ENCODE results near the gene S1PR2. TPM values are rescaled to one million over a fixed set of nuclear protein-coding genes. Genes with fewer than 3 reads are reported as not detected.
"Not testable (repeated sequence)": the region's sequence is repeated elsewhere in the genome, so short reads cannot be mapped to it uniquely, and the experiment has no call there.

Gene S1PR2
- total and polyA plus RNA-seq, 2 donors (not counting 3 experiments of a cell fraction or from before 2014, with no cell fraction given), result 0.70 to 1.0 TPM

DNA sequence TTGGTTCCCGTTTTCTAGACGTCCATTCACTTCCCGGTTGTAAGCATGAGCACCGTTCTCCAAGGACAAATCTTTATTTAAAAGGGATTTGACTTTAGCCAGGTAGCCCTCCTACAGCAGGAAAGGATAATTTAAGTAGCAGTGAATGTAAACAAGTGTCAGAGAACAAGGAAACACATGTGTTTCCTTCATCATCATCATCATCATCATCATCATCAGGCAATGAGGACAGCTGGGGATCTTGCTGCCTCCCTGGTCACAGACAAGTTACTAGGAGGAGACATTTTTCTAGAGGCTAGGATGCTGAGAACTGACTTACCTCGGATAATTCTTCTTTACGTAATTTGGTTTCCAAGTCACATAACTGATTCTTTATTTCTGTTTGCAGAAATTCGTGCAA, 50.7 kb downstream of the S1PR2 start:
- no TSS peak for BruUV-seq (replicated peaks)
- H2AFZ ChIP-seq (ENCODE audit: low read depth, low read length), result no peak overlapping the region
- TF ChIP-seq, protein P1, sequence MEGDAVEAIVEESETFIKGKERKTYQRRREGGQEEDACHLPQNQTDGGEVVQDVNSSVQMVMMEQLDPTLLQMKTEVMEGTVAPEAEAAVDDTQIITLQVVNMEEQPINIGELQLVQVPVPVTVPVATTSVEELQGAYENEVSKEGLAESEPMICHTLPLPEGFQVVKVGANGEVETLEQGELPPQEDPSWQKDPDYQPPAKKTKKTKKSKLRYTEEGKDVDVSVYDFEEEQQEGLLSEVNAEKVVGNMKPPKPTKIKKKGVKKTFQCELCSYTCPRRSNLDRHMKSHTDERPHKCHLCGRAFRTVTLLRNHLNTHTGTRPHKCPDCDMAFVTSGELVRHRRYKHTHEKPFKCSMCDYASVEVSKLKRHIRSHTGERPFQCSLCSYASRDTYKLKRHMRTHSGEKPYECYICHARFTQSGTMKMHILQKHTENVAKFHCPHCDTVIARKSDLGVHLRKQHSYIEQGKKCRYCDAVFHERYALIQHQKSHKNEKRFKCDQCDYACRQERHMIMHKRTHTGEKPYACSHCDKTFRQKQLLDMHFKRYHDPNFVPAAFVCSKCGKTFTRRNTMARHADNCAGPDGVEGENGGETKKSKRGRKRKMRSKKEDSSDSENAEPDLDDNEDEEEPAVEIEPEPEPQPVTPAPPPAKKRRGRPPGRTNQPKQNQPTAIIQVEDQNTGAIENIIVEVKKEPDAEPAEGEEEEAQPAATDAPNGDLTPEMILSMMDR (IDR thresholded peaks at IDR 0.05; ENCODE audit: extremely low read depth in 1 of 2, insufficient read depth in 1 of 2, low read depth in 1 of 2, low read length in 2 of 2), result no peak
- TF ChIP-seq GATA2 (IDR thresholded peaks at IDR 0.05; ENCODE audit: insufficient read depth, insufficient read length, low read depth, low read length), result no peak
- TF ChIP-seq MYC (IDR thresholded peaks at IDR 0.05; ENCODE audit: low read depth, low read length), result no peak
- no peak for TF ChIP-seq JUN (IDR thresholded peaks at IDR 0.05; ENCODE audit: borderline replicate concordance, insufficient read depth, insufficient read length, low read depth)
- no peak for TF ChIP-seq POLR2AphosphoS5 (IDR thresholded peaks at IDR 0.05; ENCODE audit: insufficient read depth, low read depth, low read length)
- TF ChIP-seq FOS (IDR thresholded peaks at IDR 0.05; ENCODE audit: borderline replicate concordance, insufficient read depth, low read length), result no peak
- TF ChIP-seq POLR2A (IDR thresholded peaks at IDR 0.05; ENCODE audit: low read depth, low read length), result no peak
- no peak for TF ChIP-seq MAX (IDR thresholded peaks at IDR 0.05; ENCODE audit: insufficient read depth, insufficient read length)
- no peak for TF ChIP-seq EZH2 (IDR thresholded peaks at IDR 0.05; ENCODE audit: borderline replicate concordance, low read depth, low read length, severe bottlenecking)
- peaks cover 7 to 17% of the 10 kb centered on the region in 2 experiments for H3K36me3 ChIP-seq (ENCODE audit: control insufficient read depth in 2 of 2, extremely low read depth in 1 of 2, insufficient read depth in 2 of 2, low read length in 2 of 2)
- intact Hi-C loops (cut with micrococcal nuclease) (no loop called here), dilution Hi-C loops (cut with MboI; ENCODE audit: extremely low pct_ligation_motif_present, low sequenced_read_pairs) (no loop called here)
- H3K9me1 ChIP-seq (replicated peaks; ENCODE audit: control insufficient read depth, extremely low read depth, insufficient read depth, low read length), result no peaks in the 10 kb centered on the region
- no peak for DNase-seq (ENCODE audit: low read depth, low spot score)
- POLR2A ChIA-PET, result no interaction called here
- no peaks in the 10 kb centered on the region for H4K20me1 ChIP-seq (replicated peaks; ENCODE audit: control insufficient read depth, extremely low read depth, insufficient read depth, low read length)
- H3K9me3 ChIP-seq (replicated peaks; ENCODE audit: control insufficient read depth, insufficient read depth, low read length), result no peaks in the 10 kb centered on the region
- H3K9ac ChIP-seq (replicated peaks; ENCODE audit: extremely low read depth, insufficient read depth, low read length), result no peak overlapping the region
- H3K79me2 ChIP-seq (ENCODE audit: control insufficient read depth, insufficient read depth, low read length), result peaks cover 31% of the 10 kb centered on the region
- no peak for FAIRE-seq
- CTCF ChIA-PET, result interaction anchor here (1.0 kb wide), 1 partner anchor 10 kb away, joined by 3 read pairs; no protein-coding TSS in a partner anchor
- H3K4me1 ChIP-seq (ENCODE audit: control insufficient read depth, extremely low read depth, insufficient read depth, low read length), result no peaks in the 10 kb centered on the region
- no peaks in the 10 kb centered on the region for H3K27me3 ChIP-seq (ENCODE audit: control insufficient read depth in 2 of 2, insufficient read depth in 2 of 2, low read length in 2 of 2)
- H3K4me3 ChIP-seq (replicated peaks in 1 of 3; ENCODE audit: insufficient read depth in 1 of 3, low read depth in 1 of 3, low read length in 3 of 3), result no peak overlapping the region
- no peak overlapping the region for H3K27ac ChIP-seq (ENCODE audit: insufficient read depth, low read depth, low read length)
- H3K4me2 ChIP-seq (ENCODE audit: insufficient read depth, low read length), result no peak overlapping the region

- H3K27me3 ChIP-seq (ENCODE audit: control insufficient read depth in 2 of 2, insufficient read depth in 2 of 2, low read length in 2 of 2); dilution Hi-C loops (cut with MboI; ENCODE audit: extremely low pct_ligation_motif_present, low sequenced_read_pairs); H3K27ac ChIP-seq (ENCODE audit: insufficient read depth, low read depth, low read length); H3K9me3 ChIP-seq (replicated peaks; ENCODE audit: control insufficient read depth, insufficient read depth, low read length); H3K4me1 ChIP-seq (ENCODE audit: control insufficient read depth, extremely low read depth, insufficient read depth, low read length); BruUV-seq (replicated peaks); H2AFZ ChIP-seq (ENCODE audit: low read depth, low read length); POLR2A ChIA-PET; DNase-seq (ENCODE audit: low read depth, low spot score); H3K9ac ChIP-seq (replicated peaks; ENCODE audit: extremely low read depth, insufficient read depth, low read length); intact Hi-C loops (cut with micrococcal nuclease); H3K4me3 ChIP-seq (replicated peaks in 1 of 3; ENCODE audit: insufficient read depth in 1 of 3, low read depth in 1 of 3, low read length in 3 of 3); FAIRE-seq; H3K4me2 ChIP-seq (ENCODE audit: insufficient read depth, low read length); H3K9me1 ChIP-seq (replicated peaks; ENCODE audit: control insufficient read depth, extremely low read depth, insufficient read depth, low read length); H4K20me1 ChIP-seq (replicated peaks; ENCODE audit: control insufficient read depth, extremely low read depth, insufficient read depth, low read length): not testable (repeated sequence)
- CTCF ChIA-PET, result interaction anchor here (0.7 kb wide), 1 partner anchor 13 kb away, joined by 3 read pairs; no protein-coding TSS in a partner anchor
- peaks cover 8 to 17% of the 10 kb centered on the region in 2 experiments for H3K36me3 ChIP-seq (ENCODE audit: control insufficient read depth in 2 of 2, extremely low read depth in 1 of 2, insufficient read depth in 2 of 2, low read length in 2 of 2)
- H3K79me2 ChIP-seq (ENCODE audit: control insufficient read depth, insufficient read depth, low read length), result peaks cover 31% of the 10 kb centered on the region
Measured at GRCh38 chr19:10180024-10180423, 51.1 kb downstream of the S1PR2 start.
